Activated B cell treated with CpG ODN at 0.5 μM for 24 hours (primary cell): ENCODE results near the gene ARL15. TPM values are rescaled to one million over a fixed set of nuclear protein-coding genes. Genes with fewer than 3 reads are reported as not detected.

Experiments
- ATAC-seq: fragments of 200-7000 bp; cut with Tn5 transposase; one replicate; pipeline ENCODE4 v1.10.0; 2021; ENCODE audit warnings: low read depth, mild to moderate bottlenecking, moderate library complexity
- CTCF ChIA-PET: fragments of 350-600 bp; sonication (Branson Sonifier 250); formaldehyde crosslinking; loops from one replicate; lab custom pipeline; 2021; ENCODE audit warnings: antibody characterized with exemption; lab: Charles Lee
- POLR2A ChIA-PET: fragments of 350-600 bp; sonication (Branson Sonifier 250); formaldehyde crosslinking; loops from one replicate; lab custom pipeline; 2021; ENCODE audit warnings: antibody characterized with exemption; lab: Charles Lee
- DNase-seq: peaks from one replicate; pipeline ENCODE4 v3.0.0; 2022
- H3K27ac Mint-ChIP-seq: one replicate; pipeline ENCODE4 v1.8.0; 2020; ENCODE audit warnings: mixed read lengths
- H3K27me3 Mint-ChIP-seq: one replicate; pipeline ENCODE4 v1.8.0; 2021; ENCODE audit warnings: mixed read lengths
- H3K36me3 Mint-ChIP-seq: one replicate; pipeline ENCODE4 v1.8.0; 2021; ENCODE audit warnings: low read depth, mixed read lengths
- H3K4me1 Mint-ChIP-seq: one replicate; pipeline ENCODE4 v1.8.0; 2021; ENCODE audit warnings: mixed read lengths
- H3K4me3 Mint-ChIP-seq: one replicate; pipeline ENCODE4 v1.8.0; 2020; ENCODE audit warnings: mild to moderate bottlenecking, mixed read lengths
- H3K9me3 Mint-ChIP-seq: one replicate; pipeline ENCODE4 v1.8.0; 2020; ENCODE audit warnings: mixed read lengths
- intact Hi-C: fragments of 100-400 bp; cut with micrococcal nuclease; formaldehyde crosslinking; loops from one replicate; pipeline ENCODE4 v1.15.1; 2024
- total RNA-seq: library from RNA; stranded (reverse); gene quantifications from 2 replicates; pipeline ENCODE4 v1.2.3, GENCODE V29; 2022
- TF ChIP-seq, protein P1 (sequence below): fragments of 200-600 bp; IDR thresholded peaks from one replicate; pipeline ENCODE4 v1.8.0; 2022; ENCODE audit warnings: antibody characterized with exemption, mild to moderate bottlenecking

The ARL15 gene
- total RNA-seq, 1 donor from 2014 or later, result 17.5 TPM

GRCh38 chr5:54176066-54176830, 134.1 kb downstream of the ARL15 start:
- Mint-ChIP-seq H3K27ac (no peak overlapping the region), H3K9me3 (no peaks in the 10 kb centered on the region), H3K4me3 (no peak overlapping the region), H3K27me3 (no peaks in the 10 kb centered on the region), H3K36me3 (no peaks in the 10 kb centered on the region), H3K4me1 (peaks cover 15% of the 10 kb centered on the region)
- DNase-seq, result no peak
- ChIA-PET CTCF (no interaction called here), POLR2A (no interaction called here)
- TF ChIP-seq, protein P1, sequence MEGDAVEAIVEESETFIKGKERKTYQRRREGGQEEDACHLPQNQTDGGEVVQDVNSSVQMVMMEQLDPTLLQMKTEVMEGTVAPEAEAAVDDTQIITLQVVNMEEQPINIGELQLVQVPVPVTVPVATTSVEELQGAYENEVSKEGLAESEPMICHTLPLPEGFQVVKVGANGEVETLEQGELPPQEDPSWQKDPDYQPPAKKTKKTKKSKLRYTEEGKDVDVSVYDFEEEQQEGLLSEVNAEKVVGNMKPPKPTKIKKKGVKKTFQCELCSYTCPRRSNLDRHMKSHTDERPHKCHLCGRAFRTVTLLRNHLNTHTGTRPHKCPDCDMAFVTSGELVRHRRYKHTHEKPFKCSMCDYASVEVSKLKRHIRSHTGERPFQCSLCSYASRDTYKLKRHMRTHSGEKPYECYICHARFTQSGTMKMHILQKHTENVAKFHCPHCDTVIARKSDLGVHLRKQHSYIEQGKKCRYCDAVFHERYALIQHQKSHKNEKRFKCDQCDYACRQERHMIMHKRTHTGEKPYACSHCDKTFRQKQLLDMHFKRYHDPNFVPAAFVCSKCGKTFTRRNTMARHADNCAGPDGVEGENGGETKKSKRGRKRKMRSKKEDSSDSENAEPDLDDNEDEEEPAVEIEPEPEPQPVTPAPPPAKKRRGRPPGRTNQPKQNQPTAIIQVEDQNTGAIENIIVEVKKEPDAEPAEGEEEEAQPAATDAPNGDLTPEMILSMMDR, result no peak
- intact Hi-C loops, result no loop called here
- ATAC-seq, result no peak

DNA sequence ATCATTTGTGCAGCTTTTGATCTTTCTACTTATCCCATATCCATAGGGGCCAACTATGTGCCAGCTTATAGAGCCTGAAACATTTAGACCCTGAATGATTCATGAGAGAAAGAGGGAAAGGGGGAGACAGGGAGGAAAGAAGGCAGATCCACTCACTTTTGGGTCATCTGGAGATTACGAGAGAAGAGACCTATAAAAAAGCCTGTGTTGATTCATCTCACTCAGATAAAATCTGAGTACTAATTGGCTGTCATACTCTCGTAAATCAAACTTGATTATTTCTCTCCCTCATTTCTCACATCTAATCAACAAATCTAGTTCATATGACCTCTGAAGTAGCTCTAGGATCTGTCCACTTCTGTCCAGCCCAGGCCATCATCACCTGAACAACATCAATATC, 137.1 kb downstream of the ARL15 start:
- ChIA-PET CTCF (no interaction called here), POLR2A (no interaction called here)

DNA sequence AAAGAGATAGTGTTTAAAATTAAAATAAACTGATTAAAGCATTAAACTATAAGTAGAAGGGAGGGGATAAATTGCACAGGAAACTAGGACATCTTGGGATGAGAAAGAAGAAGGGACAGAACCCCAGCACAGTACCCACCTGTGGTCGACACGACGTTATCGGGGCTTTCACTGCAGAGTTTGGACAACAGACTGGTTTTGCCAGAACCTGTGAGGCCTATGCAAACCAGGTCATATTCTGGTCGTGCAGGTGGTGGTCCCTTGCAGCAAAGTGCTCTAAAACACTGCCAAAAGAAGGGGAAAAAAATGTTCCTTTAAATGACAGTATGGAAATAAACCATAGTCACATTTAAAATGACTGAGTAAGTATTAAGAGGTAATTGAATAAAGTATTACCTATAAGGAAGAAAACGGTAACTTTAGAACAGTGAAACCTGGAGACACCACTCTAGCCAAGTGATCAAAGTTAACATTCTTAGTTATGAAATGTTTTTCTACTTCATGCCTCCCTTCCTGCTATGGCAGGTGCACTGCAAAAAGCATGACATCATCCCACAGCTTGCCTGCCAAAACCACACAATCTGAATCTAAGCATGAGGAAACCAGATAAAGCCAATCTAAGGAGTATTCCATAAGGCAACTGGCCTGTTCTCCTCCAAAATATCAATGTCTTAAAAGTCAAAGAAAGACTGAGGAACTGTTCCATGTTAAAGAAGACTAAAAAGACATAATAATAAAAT, 138.6 kb downstream of the ARL15 start:
- H3K4me3 Mint-ChIP-seq, result no peak overlapping the region
- H3K9me3 Mint-ChIP-seq, result no peaks in the 10 kb centered on the region
- H3K4me1 Mint-ChIP-seq, result peaks cover 10% of the 10 kb centered on the region
- CTCF ChIA-PET, result no interaction called here
- no peak overlapping the region for H3K27ac Mint-ChIP-seq
- intact Hi-C loops, result no loop called here
- POLR2A ChIA-PET, result no interaction called here
- no peaks in the 10 kb centered on the region for H3K27me3 Mint-ChIP-seq
- no peak for DNase-seq
- TF ChIP-seq, protein P1, result no peak
- H3K36me3 Mint-ChIP-seq, result peaks cover 32% of the 10 kb centered on the region
- no peak for ATAC-seq

More for the DNA sequence above, 137.1 kb downstream of the ARL15 start:
- no peaks in the 10 kb centered on the region for H3K9me3 Mint-ChIP-seq
- H3K27ac Mint-ChIP-seq, result no peak overlapping the region
- H3K27me3 Mint-ChIP-seq, result no peaks in the 10 kb centered on the region
- peaks cover 14% of the 10 kb centered on the region for H3K4me1 Mint-ChIP-seq
- no peak for ATAC-seq
- peaks cover 22% of the 10 kb centered on the region for H3K36me3 Mint-ChIP-seq
- H3K4me3 Mint-ChIP-seq, result no peak overlapping the region
- no peak for DNase-seq
- intact Hi-C loops, result no loop called here
- TF ChIP-seq, protein P1, result no peak

- DNase-seq (no peak), ATAC-seq (no peak)
- H3K27ac Mint-ChIP-seq, result no peak overlapping the region
- POLR2A ChIA-PET, result no interaction called here
- CTCF ChIA-PET, result no interaction called here
- H3K9me3 Mint-ChIP-seq, result peaks cover 2% of the 10 kb centered on the region
- H3K4me1 Mint-ChIP-seq, result no peaks in the 10 kb centered on the region
- no peaks in the 10 kb centered on the region for H3K27me3 Mint-ChIP-seq
- TF ChIP-seq, protein P1, result no peak
- intact Hi-C loops, result no loop called here
- H3K4me3 Mint-ChIP-seq, result no peak overlapping the region
- H3K36me3 Mint-ChIP-seq, result peaks cover 43% of the 10 kb centered on the region
These were observed 144.7 kb downstream of the ARL15 start for GRCh38 chr5:54165687-54166086.

- intact Hi-C loops, result no loop called here
- H3K27me3 Mint-ChIP-seq, result no peaks in the 10 kb centered on the region
- POLR2A ChIA-PET, result no interaction called here
These were observed 148.2 kb downstream of the ARL15 start for GRCh38 chr5:54162184-54162583.

More at GRCh38 chr5:54162184-54162583, 148.2 kb downstream of the ARL15 start:
- peaks cover 14% of the 10 kb centered on the region for H3K36me3 Mint-ChIP-seq
- DNase-seq (no peak), ATAC-seq (no peak)
- no peak overlapping the region for H3K27ac Mint-ChIP-seq
- H3K4me1 Mint-ChIP-seq, result peaks cover 2% of the 10 kb centered on the region
- peaks cover 2% of the 10 kb centered on the region for H3K9me3 Mint-ChIP-seq
- CTCF ChIA-PET, result no interaction called here
- TF ChIP-seq, protein P1, result no peak
- H3K4me3 Mint-ChIP-seq, result no peak overlapping the region
